ENCODE results near the gene SLC35E4.

- TF ChIP-seq POLR2AphosphoS5 (IDR thresholded peaks at IDR 0.05) (no peak), POLR2A (IDR thresholded peaks at IDR 0.05) (no peak), CTCF (IDR thresholded peaks at IDR 0.05) (no peak)
Observed at GRCh38 chr22:30600921-30601320, 34.7 kb upstream of the SLC35E4 start.
